ENCODE data around the gene MRGPRD.

Gene MRGPRD

GRCh38 chr11:68954836-68955606, 25.8 kb downstream of the MRGPRD start:
- H3K4me3 ChIP-seq (ENCODE audit: low read depth, low read length): peak overlapping the region; percentile 32
- DNase-seq (ENCODE audit: low read depth): peak; percentile 89
- TF ChIP-seq CTCF (IDR thresholded peaks at IDR 0.05; ENCODE audit: low read depth, low read length): no peak
- TF ChIP-seq MYC (IDR thresholded peaks at IDR 0.05; ENCODE audit: low read depth, low read length): 0 out of 2 replicates have a peak, but pooled peaks have one; percentile 14
- peak; percentile 45; the same call in 1 of the 2 replicates for TF ChIP-seq MAX (IDR thresholded peaks at IDR 0.05; ENCODE audit: low read depth, low read length)
- peak; percentile 56 for TF ChIP-seq POLR2A (IDR thresholded peaks at IDR 0.05; ENCODE audit: extremely low read depth, insufficient read length)

- no peak for DNase-seq (ENCODE audit: low read depth)
- H3K4me3 ChIP-seq (ENCODE audit: low read depth, low read length): no peak overlapping the region
- TF ChIP-seq MYC (IDR thresholded peaks at IDR 0.05; ENCODE audit: low read depth, low read length): no peak
- TF ChIP-seq CTCF (IDR thresholded peaks at IDR 0.05; ENCODE audit: low read depth, low read length): no peak
- no peak for TF ChIP-seq MAX (IDR thresholded peaks at IDR 0.05; ENCODE audit: low read depth, low read length)
- TF ChIP-seq POLR2A (IDR thresholded peaks at IDR 0.05; ENCODE audit: extremely low read depth, insufficient read length): no peak
Observed at GRCh38 chr11:68950762-68951161, 30.0 kb downstream of the MRGPRD start.

- H3K4me3 ChIP-seq (ENCODE audit: low read depth, low read length): no peak overlapping the region
- no peak for TF ChIP-seq MYC (IDR thresholded peaks at IDR 0.05; ENCODE audit: low read depth, low read length)
- TF ChIP-seq CTCF (IDR thresholded peaks at IDR 0.05; ENCODE audit: low read depth, low read length): peak; percentile 35
- DNase-seq (ENCODE audit: low read depth): peak; percentile 48
Observed at GRCh38 chr11:68950270-68950669, 30.5 kb downstream of the MRGPRD start.

- TF ChIP-seq MYC (IDR thresholded peaks at IDR 0.05; ENCODE audit: low read depth, low read length) (no peak), POLR2A (IDR thresholded peaks at IDR 0.05; ENCODE audit: extremely low read depth, insufficient read length) (no peak), CTCF (IDR thresholded peaks at IDR 0.05; ENCODE audit: low read depth, low read length) (no peak), MAX (IDR thresholded peaks at IDR 0.05; ENCODE audit: low read depth, low read length) (no peak)
- H3K4me3 ChIP-seq (ENCODE audit: low read depth, low read length): no peak overlapping the region
- no peak for DNase-seq (ENCODE audit: low read depth)
Observed at GRCh38 chr11:68948935-68949334, 31.9 kb downstream of the MRGPRD start.

- DNase-seq (ENCODE audit: low read depth): no peak
- H3K4me3 ChIP-seq (ENCODE audit: low read depth, low read length): no peak overlapping the region
- TF ChIP-seq CTCF (IDR thresholded peaks at IDR 0.05; ENCODE audit: low read depth, low read length) (no peak), MYC (IDR thresholded peaks at IDR 0.05; ENCODE audit: low read depth, low read length) (no peak), MAX (IDR thresholded peaks at IDR 0.05; ENCODE audit: low read depth, low read length) (no peak)
Observed at GRCh38 chr11:68948496-68948895, 32.3 kb downstream of the MRGPRD start.
